PC-3 (cell line): Measurements from ENCODE around the gene SMAD3. TPM values are rescaled to one million over a fixed set of nuclear protein-coding genes. Genes with fewer than 3 reads are reported as not detected.

Experiments used
- ATAC-seq: fragments of 200-7000 bp; cut with Tn5 transposase; 2 replicates; pipeline ENCODE4 v1.9.1; 2020; ENCODE audit warnings: mild to moderate bottlenecking, moderate library complexity
- BruUV-seq: library from RNA; stranded (reverse); fragments of 400-500 nt; replicated peaks from 2 replicates; lab custom pipeline; 2021; lab: Mats Ljungman, UMichigan
- CTCF ChIA-PET: fragments of 300-600 bp; sonication (Branson Sonifier 250); formaldehyde crosslinking; loops from one replicate; lab custom pipeline; 2022; ENCODE audit warnings: antibody characterized with exemption; lab: Charles Lee
- POLR2A ChIA-PET: fragments of 300-600 bp; sonication (Branson Sonifier 250); formaldehyde crosslinking; loops from one replicate; lab custom pipeline; 2022; ENCODE audit warnings: antibody characterized with exemption; ENCODE audit not compliant: unreplicated experiment; lab: Charles Lee
- DNase-seq: peaks from one replicate; pipeline ENCODE4 v3.0.0-alpha.2; 2015
- H2AFZ ChIP-seq: fragments of 300-600 bp; sonication (generic); 2 replicates; pipeline ENCODE4 v1.6.0; 2016; ENCODE audit warnings: antibody characterized with exemption, low read length
- H3F3A ChIP-seq: fragments of 300-600 bp; sonication (generic); one replicate; pipeline ENCODE4 v1.6.0; 2017; ENCODE audit warnings: antibody characterized with exemption, low read length, control low read depth, mild to moderate bottlenecking; ENCODE audit not compliant: unreplicated experiment
- H3K27ac ChIP-seq: fragments of 300-600 bp; sonication (generic); 2 replicates; pipeline ENCODE4 v1.5.1; 2016; ENCODE audit warnings: mild to moderate bottlenecking, low read length
- H3K27me3 ChIP-seq: fragments of 300-600 bp; sonication (generic); 2 replicates; pipeline ENCODE4 v1.6.1; 2016; ENCODE audit warnings: low read length, mixed read lengths
- H3K36me3 ChIP-seq: fragments of 300-600 bp; sonication (generic); 2 replicates; pipeline ENCODE4 v1.6.1; 2016; ENCODE audit warnings: low read depth, mixed run types, low read length, mixed read lengths
- H3K4me1 ChIP-seq: fragments of 300-600 bp; sonication (generic); 2 replicates; pipeline ENCODE4 v1.5.1; 2016; ENCODE audit warnings: low read length; ENCODE audit not compliant: insufficient read depth
- H3K4me2 ChIP-seq: fragments of 300-600 bp; sonication (generic); 2 replicates; pipeline ENCODE4 v1.6.0; 2016; ENCODE audit warnings: low read length
- H3K4me3 ChIP-seq: fragments of 300-600 bp; sonication (generic); 2 replicates; pipeline ENCODE4 v1.5.1; 2016; ENCODE audit warnings: mild to moderate bottlenecking, low read length, mixed read lengths
- H3K79me2 ChIP-seq: fragments of 300-600 bp; sonication (generic); 2 replicates; pipeline ENCODE4 v1.6.1; 2017; ENCODE audit warnings: low read length, mixed read lengths
- H3K9ac ChIP-seq: fragments of 300-600 bp; sonication (generic); 2 replicates; pipeline ENCODE4 v1.6.0; 2016; ENCODE audit warnings: mild to moderate bottlenecking, low read length
- H3K9me2 ChIP-seq: fragments of 300-600 bp; sonication (generic); replicated peaks from 2 replicates; pipeline ENCODE4 v1.6.1; 2016; ENCODE audit warnings: mixed run types, low read length, mixed read lengths
- H3K9me3 ChIP-seq: fragments of 300-600 bp; sonication (generic); 2 replicates; pipeline ENCODE4 v1.6.1; 2016; ENCODE audit warnings: low read length, mixed read lengths
- H4K20me1 ChIP-seq: fragments of 300-600 bp; sonication (generic); 2 replicates; pipeline ENCODE4 v1.6.1; 2016; ENCODE audit warnings: low read length, mixed read lengths
- CTCF ChIP-seq: fragments of 300-600 bp; sonication (generic); conservative IDR thresholded peaks from 2 replicates; pipeline ENCODE4 v1.5.1; 2017; ENCODE audit warnings: antibody characterized with exemption, low read depth, mild to moderate bottlenecking, low read length
- EZH2 ChIP-seq: fragments of 300-600 bp; sonication (generic); IDR thresholded peaks from one replicate; pipeline ENCODE4 v1.6.1; 2017; ENCODE audit warnings: antibody characterized with exemption, mild to moderate bottlenecking, low read length; ENCODE audit not compliant: unreplicated experiment
- EZH2phosphoT487 ChIP-seq: fragments of 300-600 bp; sonication (generic); IDR thresholded peaks from 2 replicates; pipeline ENCODE4 v1.6.1; 2018; ENCODE audit warnings: mild to moderate bottlenecking, antibody characterized with exemption, low read length, borderline replicate concordance
- intact Hi-C: fragments of 100-400 bp; cut with micrococcal nuclease; formaldehyde crosslinking; loops from 2 replicates; pipeline ENCODE4 v1.9.0; 2023
- total RNA-seq: library from RNA; depleted of rRNA; stranded (reverse); fragments of >200 nt; gene quantifications from 2 replicates; pipeline ENCODE4 v1.2.3, GENCODE V29; 2014

The SMAD3 gene
- total RNA-seq, 1 experiment from 2014 or later = 75.6 TPM

- TF ChIP-seq CTCF (peak; percentile 42; the same call in 1 of the 2 replicates), EZH2phosphoT487 (no peak), EZH2 (no peak)
- Histone ChIP-seq H3K9ac (no peak overlapping the region), H3K27ac (peak overlapping the region; percentile 49), H2AFZ (no peak overlapping the region), H3K79me2 (peaks cover 100% of the 10 kb centered on the region), H3K36me3 (peaks cover 58% of the 10 kb centered on the region), H3K4me3 (no peak overlapping the region), H4K20me1 (peaks cover 52% of the 10 kb centered on the region; the same call in 1 of the 2 replicates), H3K4me2 (peak overlapping the region; percentile 18; the same call in 1 of the 2 replicates), H3F3A (no peaks in the 10 kb centered on the region), H3K4me1 (peaks cover 79% of the 10 kb centered on the region), H3K27me3 (no peaks in the 10 kb centered on the region), H3K9me2 (no peaks in the 10 kb centered on the region), H3K9me3 (no peaks in the 10 kb centered on the region)
- POLR2A ChIA-PET = interaction anchor here (0.6 kb wide), 1 partner anchor 15 kb away, joined by 3 read pairs; no protein-coding TSS in a partner anchor
- CTCF ChIA-PET = no interaction called here
- intact Hi-C loops = no loop called here
- DNase-seq (peak; percentile 43), ATAC-seq (peak; percentile 16; the same call in 1 of the 2 replicates)
- BruUV-seq = no TSS peak
Observed at GRCh38 chr15:67080900-67081431, 15.6 kb downstream of the SMAD3 start.

GRCh38 chr15:67082007-67082536 is 16.7 kb downstream of the SMAD3 start:
- no TSS peak for BruUV-seq
- no peak for ATAC-seq
- H3K9me2 ChIP-seq = no peaks in the 10 kb centered on the region
- H4K20me1 ChIP-seq = peaks cover 45% of the 10 kb centered on the region; the same call in 1 of the 2 replicates
- H3K4me3 ChIP-seq = no peak overlapping the region
- intact Hi-C loops = no loop called here
- no peak for TF ChIP-seq EZH2phosphoT487
- TF ChIP-seq CTCF = no peak
- no peak for TF ChIP-seq EZH2
- H2AFZ ChIP-seq = no peak overlapping the region
- H3K27ac ChIP-seq = peak overlapping the region; percentile 49
- H3K9me3 ChIP-seq = no peaks in the 10 kb centered on the region
- no peak overlapping the region for H3K9ac ChIP-seq
- no peaks in the 10 kb centered on the region for H3F3A ChIP-seq
- ChIA-PET POLR2A (no interaction called here), CTCF (interaction anchor here (0.7 kb wide), 1 partner anchor 136 kb away, joined by 4 read pairs; no protein-coding TSS in a partner anchor)
- H3K27me3 ChIP-seq = no peaks in the 10 kb centered on the region
- peak; percentile 48 for DNase-seq
- peaks cover 57% of the 10 kb centered on the region for H3K36me3 ChIP-seq
- peaks cover 68% of the 10 kb centered on the region for H3K4me1 ChIP-seq
- H3K79me2 ChIP-seq = peaks cover 100% of the 10 kb centered on the region
- peak overlapping the region; percentile 18; the same call in 1 of the 2 replicates for H3K4me2 ChIP-seq
